Endothelial cell of umbilical vein (primary cell): ENCODE results near the gene SPAM1. TPM values are rescaled to one million over a fixed set of nuclear protein-coding genes. Genes with fewer than 3 reads are reported as not detected.

Experiments
- BruUV-seq: library from RNA; stranded (reverse); fragments of 400-500 nt; replicated peaks from 2 replicates; lab custom pipeline; 2021; lab: Mats Ljungman, UMichigan
- CTCF ChIA-PET: fragments of 300-600, 350-600 bp; sonication (Branson Sonifier 250); formaldehyde crosslinking; loops from one replicate; lab custom pipeline; 2021; ENCODE audit warnings: antibody characterized with exemption, inconsistent platforms; lab: Charles Lee
- POLR2A ChIA-PET: fragments of 300-600, 350-600 bp; sonication (Branson Sonifier 250); formaldehyde crosslinking; loops from one replicate; lab custom pipeline; 2021; ENCODE audit warnings: antibody characterized with exemption, inconsistent platforms; lab: Charles Lee
- DNase-seq: peaks from one replicate; pipeline ENCODE4 v3.0.0-alpha.2; 2011; ENCODE audit warnings: low read depth, low spot score
- FAIRE-seq: peaks from 2 replicates; lab custom pipeline; 2011; peaks lifted over from hg19 to GRCh38; lab: Jason Lieb, UNC
- H2AFZ ChIP-seq: 2 replicates; pipeline ENCODE4 v1.6.0; 2012; ENCODE audit warnings: low read depth, low read length, control low read depth, inconsistent platforms
- H3K27ac ChIP-seq: 2 replicates; pipeline ENCODE4 v1.5.1; 2011; ENCODE audit warnings: low read depth, mild to moderate bottlenecking, control low read depth, low read length, moderate library complexity; ENCODE audit not compliant: insufficient read depth
- H3K27me3 ChIP-seq, 2 experiments: 2 replicates each; pipeline versions ENCODE4 v1.6.0 to v1.6.1; 2011; ENCODE audit warnings: low read length in 2 of 2, mixed read lengths in 1 of 2; ENCODE audit not compliant: control insufficient read depth in 2 of 2, insufficient read depth in 2 of 2
- H3K36me3 ChIP-seq, 2 experiments: 2 replicates in 1 of 2; 3 replicates in 1 of 2; pipeline ENCODE4 v1.5.1; 2011; ENCODE audit warnings: low read length in 2 of 2, mild to moderate bottlenecking in 1 of 2, moderate library complexity in 1 of 2; ENCODE audit not compliant: control insufficient read depth in 2 of 2, insufficient read depth in 2 of 2; ENCODE audit errors: extremely low read depth in 1 of 2
- H3K4me1 ChIP-seq: 3 replicates; pipeline ENCODE4 v1.5.1; 2011; ENCODE audit warnings: mild to moderate bottlenecking, low read length; ENCODE audit not compliant: control insufficient read depth, insufficient read depth; ENCODE audit errors: extremely low read depth
- H3K4me2 ChIP-seq: 2 replicates; pipeline ENCODE4 v1.6.1; 2011; ENCODE audit warnings: low read length, control low read depth, mixed read lengths; ENCODE audit not compliant: insufficient read depth
- H3K4me3 ChIP-seq, 3 experiments: fragments of 200-600 bp in 1 of 3; sonication (generic), shearing (Covaris generic) in 1 of 3; replicated peaks in 1 of 3; 2 replicates each; pipeline ENCODE4 v1.5.1; 2011 to 2016; ENCODE audit warnings: control low read depth in 3 of 3, low read length in 3 of 3, mild to moderate bottlenecking in 2 of 3, inconsistent platforms in 1 of 3, low read depth in 1 of 3, moderate library complexity in 1 of 3; ENCODE audit not compliant: insufficient read depth in 1 of 3
- H3K79me2 ChIP-seq: 2 replicates; pipeline ENCODE4 v1.6.0; 2012; ENCODE audit warnings: low read length, inconsistent platforms; ENCODE audit not compliant: control insufficient read depth, insufficient read depth
- H3K9ac ChIP-seq: replicated peaks from 2 replicates; pipeline ENCODE3; 2011; ENCODE audit warnings: low read length, control low read depth; ENCODE audit not compliant: insufficient read depth; ENCODE audit errors: extremely low read depth
- H3K9me1 ChIP-seq: replicated peaks from 3 replicates; pipeline ENCODE4 v1.6.0; 2011; ENCODE audit warnings: mild to moderate bottlenecking, low read length; ENCODE audit not compliant: control insufficient read depth, insufficient read depth; ENCODE audit errors: extremely low read depth
- H3K9me3 ChIP-seq: replicated peaks from 2 replicates; pipeline ENCODE4 v1.5.1; 2012; ENCODE audit warnings: low read length, inconsistent platforms; ENCODE audit not compliant: control insufficient read depth, insufficient read depth
- H4K20me1 ChIP-seq: replicated peaks from 2 replicates; pipeline ENCODE3; 2011; ENCODE audit warnings: mild to moderate bottlenecking, low read length; ENCODE audit not compliant: control insufficient read depth, insufficient read depth; ENCODE audit errors: extremely low read depth
- CTCF ChIP-seq, 2 donors: IDR thresholded peaks; 1 replicate in 1 of 2; 2 replicates in 1 of 2; pipeline ENCODE4 v1.5.1; 2011; ENCODE audit warnings: low read length in 2 of 2, mild to moderate bottlenecking in 2 of 2, moderate library complexity in 2 of 2, control low read depth in 1 of 2, inconsistent platforms in 1 of 2, low read depth in 1 of 2; ENCODE audit not compliant: insufficient read depth in 1 of 2; ENCODE audit errors: extremely low read depth in 1 of 2
- EZH2 ChIP-seq: IDR thresholded peaks from 2 replicates; pipeline ENCODE4 v1.6.1; 2012; ENCODE audit warnings: borderline replicate concordance, low read depth, mild to moderate bottlenecking, moderate library complexity, low read length, inconsistent platforms; ENCODE audit not compliant: severe bottlenecking
- FOS ChIP-seq: IDR thresholded peaks from 2 replicates; pipeline ENCODE4 v1.6.1; 2011; ENCODE audit warnings: mild to moderate bottlenecking, low read length, moderate library complexity, borderline replicate concordance; ENCODE audit not compliant: insufficient read depth
- GATA2 ChIP-seq: IDR thresholded peaks from 2 replicates; pipeline ENCODE4 v1.7.0; 2011; ENCODE audit warnings: low read depth, mild to moderate bottlenecking, moderate library complexity, mixed read lengths, low read length; ENCODE audit not compliant: insufficient read length, insufficient read depth
- JUN ChIP-seq: IDR thresholded peaks from 2 replicates; pipeline ENCODE4 v1.6.1; 2011; ENCODE audit warnings: borderline replicate concordance, low read depth; ENCODE audit not compliant: insufficient read length, insufficient read depth
- MYC ChIP-seq: IDR thresholded peaks from one replicate; pipeline ENCODE4 v1.6.1; 2011; ENCODE audit warnings: mild to moderate bottlenecking, low read depth, low read length
- POLR2A ChIP-seq: IDR thresholded peaks from 2 replicates; pipeline ENCODE4 v1.6.1; 2012; ENCODE audit warnings: low read depth, mild to moderate bottlenecking, control low read depth, low read length
- dilution Hi-C: fragments of 300-500 bp; cut with MboI; formaldehyde crosslinking; loops from one replicate; pipeline ENCODE4 v1.15.0; 2019; ENCODE audit warnings: low sequenced_read_pairs; ENCODE audit not compliant: extremely low pct_ligation_motif_present
- intact Hi-C: fragments of 100-400 bp; cut with micrococcal nuclease; formaldehyde crosslinking; loops from one replicate; pipeline ENCODE4 v1.10.0; 2022
- polyA plus RNA-seq, 4 experiments: library from polyadenylated mRNA; depleted of rRNA in 3 of 4; stranded (reverse) in 3 of 4; unstranded in 1 of 4; fragments of >200 nt; gene quantifications; 2 replicates each; pipeline versions ENCODE4 v1.2.1 to v1.2.3, GENCODE V29; 2011 to 2012; ENCODE audit warnings: missing spikeins in 1 of 4
- total RNA-seq: library from RNA; stranded (reverse); gene quantifications from 2 replicates; pipeline ENCODE4 v1.2.3, GENCODE V29; 2021
- TF ChIP-seq, protein P1 (sequence below): IDR thresholded peaks from 2 replicates; pipeline ENCODE4 v1.6.1; 2011; ENCODE audit not compliant: insufficient read depth, insufficient read length

Gene SPAM1
- total and polyA plus RNA-seq, 2 donors (not counting 3 experiments of a cell fraction or from before 2014, with no cell fraction given), result not detected

GRCh38 chr7:123879628-123880027 is 45.4 kb upstream of the SPAM1 start:
- H4K20me1 ChIP-seq, result no peaks in the 10 kb centered on the region
- intact Hi-C loops, result loop anchor here (10.0 kb wide), 1 partner anchor 965 kb away; no protein-coding TSS in a partner anchor
- no peaks in the 10 kb centered on the region for H3K27me3 ChIP-seq
- no peaks in the 10 kb centered on the region for H3K4me1 ChIP-seq
- DNase-seq (no peak), FAIRE-seq (no peak)
- H3K9ac ChIP-seq, result no peak overlapping the region
- no peaks in the 10 kb centered on the region for H3K9me1 ChIP-seq
- TF ChIP-seq EZH2 (no peak), POLR2A (no peak), JUN (no peak), MYC (no peak), CTCF (IDR thresholded peaks at IDR 0.05; ENCODE audit: extremely low read depth in 1 of 2, insufficient read depth in 1 of 2, low read depth in 1 of 2, low read length in 2 of 2) (no peak), FOS (no peak), GATA2 (no peak)
- TF ChIP-seq, protein P1, sequence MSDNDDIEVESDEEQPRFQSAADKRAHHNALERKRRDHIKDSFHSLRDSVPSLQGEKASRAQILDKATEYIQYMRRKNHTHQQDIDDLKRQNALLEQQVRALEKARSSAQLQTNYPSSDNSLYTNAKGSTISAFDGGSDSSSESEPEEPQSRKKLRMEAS, result no peak
- no peak overlapping the region for H3K4me3 ChIP-seq
- POLR2A ChIA-PET, result no interaction called here
- H3K4me2 ChIP-seq, result no peak overlapping the region
- H3K79me2 ChIP-seq, result no peaks in the 10 kb centered on the region
- dilution Hi-C loops, result no loop called here
- BruUV-seq, result no TSS peak
- no peak overlapping the region for H2AFZ ChIP-seq
- no peak overlapping the region for H3K27ac ChIP-seq
- no peaks in the 10 kb centered on the region for H3K9me3 ChIP-seq
- H3K36me3 ChIP-seq, result no peaks in the 10 kb centered on the region
- CTCF ChIA-PET, result interaction anchor here (1.5 to 2.7 kb wide), 3 partner anchors 14 to 197 kb away, joined by 4 to 9 read pairs (median 4); no protein-coding TSS in a partner anchor
